Smooth muscle cell (in vitro differentiated cells): ENCODE data around the gene GPR148. TPM values are rescaled to one million over a fixed set of nuclear protein-coding genes. Genes with fewer than 3 reads are reported as not detected.

Source experiments
- DNase-seq: peaks from one replicate; lab custom pipeline; 2025; ENCODE audit not compliant: unreplicated experiment; lab: John Stamatoyannopoulos, UW
- H2AFZ ChIP-seq: fragments of 200-600 bp; sonication (generic); 2 replicates; pipeline ENCODE4 v1.6.0; 2016; ENCODE audit warnings: antibody characterized with exemption, low read depth, mild to moderate bottlenecking
- H3F3A ChIP-seq: fragments of 200-600 bp; sonication (generic); 2 replicates; pipeline ENCODE4 v1.6.0; 2017; ENCODE audit warnings: antibody characterized with exemption, low read depth
- H3K27ac ChIP-seq: fragments of 200-600 bp; sonication (generic); 2 replicates; pipeline ENCODE4 v1.5.1; 2016; ENCODE audit warnings: low read depth, mild to moderate bottlenecking
- H3K27me3 ChIP-seq: fragments of 200-600 bp; sonication (generic); 2 replicates; pipeline ENCODE4 v1.6.1; 2016; ENCODE audit warnings: low read depth, mild to moderate bottlenecking
- H3K36me3 ChIP-seq: fragments of 200-600 bp; sonication (generic); 2 replicates; pipeline ENCODE4 v1.5.1; 2016; ENCODE audit warnings: low read depth
- H3K4me1 ChIP-seq: fragments of 200-600 bp; sonication (generic); 2 replicates; pipeline ENCODE4 v1.5.1; 2016; ENCODE audit warnings: low read depth
- H3K4me2 ChIP-seq: fragments of 200-600 bp; sonication (generic); 2 replicates; pipeline ENCODE4 v1.6.0; 2016; ENCODE audit warnings: mild to moderate bottlenecking
- H3K4me3 ChIP-seq: fragments of 200-600 bp; sonication (generic); 2 replicates; pipeline ENCODE4 v1.5.1; 2016; ENCODE audit warnings: mild to moderate bottlenecking
- H3K79me2 ChIP-seq: fragments of 200-600 bp; sonication (generic); 2 replicates; pipeline ENCODE4 v1.6.0; 2016; ENCODE audit warnings: low read depth, mild to moderate bottlenecking
- H3K9ac ChIP-seq: fragments of 200-600 bp; sonication (generic); 2 replicates; pipeline ENCODE4 v1.6.0; 2016; ENCODE audit warnings: low read depth
- H3K9me3 ChIP-seq: fragments of 200-600 bp; sonication (generic); replicated peaks from 2 replicates; pipeline ENCODE4 v1.5.1; 2016; ENCODE audit warnings: low read depth
- H4K20me1 ChIP-seq: fragments of 200-600 bp; sonication (generic); 2 replicates; pipeline ENCODE4 v1.6.0; 2016; ENCODE audit warnings: low read depth
- CTCF ChIP-seq: fragments of 200-600 bp; sonication (generic); IDR thresholded peaks from 2 replicates; pipeline ENCODE4 v1.5.1; 2017; ENCODE audit warnings: borderline replicate concordance, mild to moderate bottlenecking, antibody characterized with exemption; ENCODE audit not compliant: insufficient read depth, poor library complexity, severe bottlenecking
- WGBS: methylation state at CpG from one replicate; pipeline ENCODE4 v1.1.7; 2016; ENCODE audit warnings: low lambda C conversion rate; 5-methylcytosine and 5-hydroxymethylcytosine counted together
- polyA plus RNA-seq: library from polyadenylated mRNA; unstranded; fragments of >200 nt; fragmentation: Nextera tagmentation; extraction: Ambion mirVana; gene quantifications from 2 replicates; pipeline ENCODE4 v1.2.1, GENCODE V29; 2016
- total RNA-seq: library from RNA; depleted of rRNA; stranded (reverse); fragments of >200 nt; gene quantifications from 2 replicates; pipeline ENCODE4 v1.2.3, GENCODE V29; 2014

Gene GPR148
- total and polyA plus RNA-seq, 2 experiments from 2014 or later = not detected

GRCh38 chr2:130776550-130776949, 47.7 kb downstream of the GPR148 start:
- Histone ChIP-seq H4K20me1 (no peaks in the 10 kb centered on the region), H3K27me3 (no peaks in the 10 kb centered on the region), H3K9me3 (no peaks in the 10 kb centered on the region), H3K4me1 (no peaks in the 10 kb centered on the region), H2AFZ (no peak overlapping the region), H3K4me3 (no peak overlapping the region), H3K4me2 (no peak overlapping the region), H3K79me2 (no peaks in the 10 kb centered on the region), H3K36me3 (no peaks in the 10 kb centered on the region), H3K27ac (no peak overlapping the region), H3K9ac (no peak overlapping the region), H3F3A (no peaks in the 10 kb centered on the region)
- no peak for TF ChIP-seq CTCF
- DNase-seq = no peak
- WGBS = 45% methylated on average over 4 of the region's 4 CpGs

- H3K9ac ChIP-seq = no peak overlapping the region
- H3K27ac ChIP-seq = no peak overlapping the region
- H3K27me3 ChIP-seq = no peaks in the 10 kb centered on the region
- no peak overlapping the region for H3K4me2 ChIP-seq
- H4K20me1 ChIP-seq = no peaks in the 10 kb centered on the region
- no peaks in the 10 kb centered on the region for H3K36me3 ChIP-seq
- no peaks in the 10 kb centered on the region for H3K9me3 ChIP-seq
- no peak for DNase-seq
- no peak overlapping the region for H2AFZ ChIP-seq
- no peaks in the 10 kb centered on the region for H3K79me2 ChIP-seq
- TF ChIP-seq CTCF = no peak
- no peaks in the 10 kb centered on the region for H3K4me1 ChIP-seq
- H3K4me3 ChIP-seq = no peak overlapping the region
- no peaks in the 10 kb centered on the region for H3F3A ChIP-seq
- WGBS = 95% methylated on average over 9 of the region's 9 CpGs
These were observed 49.9 kb downstream of the GPR148 start for GRCh38 chr2:130778781-130779180.

Other genes with a start within 250 kb of the GPR148 start
- 0.90 and 1.0 TPM in 2 replicates for gene POTEI, start 219.7 kb upstream of the GPR148 start, total RNA-seq
- gene POTEI, start 219.7 kb upstream of the GPR148 start, polyA plus RNA-seq = 0.13 and 1.2 TPM in 2 replicates
- not detected in 2 replicates for gene CFC1B, start 207.8 kb upstream of the GPR148 start, total RNA-seq
- gene CFC1B, start 207.8 kb upstream of the GPR148 start, polyA plus RNA-seq = not detected in 2 replicates
- gene CFC1, start 129.5 kb upstream of the GPR148 start, total RNA-seq = not detected in 2 replicates
- not detected in 2 replicates for gene CFC1, start 129.5 kb upstream of the GPR148 start, polyA plus RNA-seq
- gene POTEJ, start 117.6 kb upstream of the GPR148 start, total RNA-seq = 0.36 TPM in 1 of 2 replicates, not detected in the other
- not detected in 2 replicates for gene POTEJ, start 117.6 kb upstream of the GPR148 start, polyA plus RNA-seq
- gene AMER3, start 26.5 kb downstream of the GPR148 start, total RNA-seq = not detected in 2 replicates
- not detected in 2 replicates for gene AMER3, start 26.5 kb downstream of the GPR148 start, polyA plus RNA-seq
- gene ARHGEF4, start 107.8 kb downstream of the GPR148 start, total RNA-seq = 11.4 and 16.0 TPM in 2 replicates
- 13.0 and 14.9 TPM in 2 replicates for gene ARHGEF4, start 107.8 kb downstream of the GPR148 start, polyA plus RNA-seq